H1 (cell line): Measurements from ENCODE around the gene AVPR1B. TPM values are rescaled to one million over a fixed set of nuclear protein-coding genes. Genes with fewer than 3 reads are reported as not detected.

Experiments used
- CTCF ChIA-PET: fragments of 300-600 bp; sonication (Branson Sonifier 250); formaldehyde crosslinking; loops from one replicate; lab custom pipeline; 2021; ENCODE audit not compliant: partially characterized antibody; lab: Charles Lee
- POLR2A ChIA-PET: fragments of 300-600 bp; sonication (Branson Sonifier 250); formaldehyde crosslinking; loops from one replicate; lab custom pipeline; 2021; ENCODE audit warnings: inconsistent platforms; ENCODE audit not compliant: partially characterized antibody; lab: Charles Lee
- DNase-seq, 2 experiments: peaks; one replicate each; pipeline versions ENCODE4 v3.0.0 to v3.0.0-alpha.2; 2010 to 2022; ENCODE audit warnings: low spot score in 2 of 2, low read depth in 1 of 2, mixed read lengths in 1 of 2
- FAIRE-seq: peaks from 2 replicates; lab custom pipeline; 2011; peaks lifted over from hg19 to GRCh38; lab: Jason Lieb, UNC
- H2AFZ ChIP-seq: 2 replicates; pipeline ENCODE4 v1.8.1; 2012; ENCODE audit warnings: low read length, inconsistent platforms
- H2AK5ac ChIP-seq: 2 replicates; pipeline ENCODE4 v1.6.1; 2013; ENCODE audit warnings: low read depth, low read length
- H2BK120ac ChIP-seq: replicated peaks from 2 replicates; pipeline ENCODE3; 2013; ENCODE audit warnings: low read depth, low read length, inconsistent platforms
- H2BK12ac ChIP-seq: 2 replicates; pipeline ENCODE4 v1.6.1; 2013; ENCODE audit warnings: low read depth, low read length
- H2BK15ac ChIP-seq: 2 replicates; pipeline ENCODE4 v1.6.1; 2013; ENCODE audit warnings: low read length
- H2BK20ac ChIP-seq: 2 replicates; pipeline ENCODE4 v1.6.1; 2013; ENCODE audit warnings: low read length
- H2BK5ac ChIP-seq: 2 replicates; pipeline ENCODE4 v1.6.1; 2013; ENCODE audit warnings: low read depth, low read length
- H3K14ac ChIP-seq: 2 replicates; pipeline ENCODE4 v1.6.1; 2013; ENCODE audit warnings: inconsistent platforms; ENCODE audit not compliant: insufficient read length
- H3K18ac ChIP-seq: 2 replicates; pipeline ENCODE4 v1.6.1; 2013; ENCODE audit warnings: low read length; ENCODE audit errors: extremely low read depth
- H3K23ac ChIP-seq: 2 replicates; pipeline ENCODE4 v1.6.1; 2013; ENCODE audit warnings: inconsistent platforms; ENCODE audit not compliant: insufficient read length
- H3K23me2 ChIP-seq: 2 replicates; pipeline ENCODE4 v1.6.1; 2013; ENCODE audit warnings: low read depth, low read length
- H3K27ac ChIP-seq: 2 replicates; pipeline ENCODE4 v1.6.1; 2011; ENCODE audit warnings: low read depth, low read length, inconsistent platforms
- H3K27me3 ChIP-seq, 4 experiments: replicated peaks in 1 of 4; 1 replicate in 1 of 4; 2 replicates in 3 of 4; pipeline versions ENCODE4 v1.6.1 to v1.8.1; 2011 to 2013; ENCODE audit warnings: low read length in 3 of 4, mild to moderate bottlenecking in 3 of 4, inconsistent platforms in 2 of 4, mixed read lengths in 2 of 4, moderate library complexity in 1 of 4; ENCODE audit not compliant: control insufficient read depth in 3 of 4, insufficient read depth in 3 of 4; ENCODE audit errors: extremely low read depth in 1 of 4
- H3K36me3 ChIP-seq, 4 experiments: 2 replicates each; pipeline versions ENCODE4 v1.6.1 to v1.8.1; 2011 to 2013; ENCODE audit warnings: mild to moderate bottlenecking in 4 of 4, low read length in 3 of 4, moderate library complexity in 2 of 4, control low read depth in 1 of 4, inconsistent platforms in 1 of 4; ENCODE audit not compliant: insufficient read depth in 4 of 4, control insufficient read depth in 2 of 4
- H3K4ac ChIP-seq: replicated peaks from 2 replicates; pipeline ENCODE3; 2013; ENCODE audit warnings: low read length, low read depth, mixed read lengths, inconsistent platforms; ENCODE audit not compliant: insufficient read length
- H3K4me1 ChIP-seq, 4 experiments: replicated peaks in 1 of 4; 1 replicate in 1 of 4; 2 replicates in 3 of 4; pipeline versions ENCODE4 v1.6.1 to v1.8.1; 2011 to 2013; ENCODE audit warnings: low read length in 3 of 4, inconsistent platforms in 2 of 4, mixed read lengths in 1 of 4; ENCODE audit not compliant: insufficient read depth in 4 of 4, control insufficient read depth in 3 of 4
- H3K4me2 ChIP-seq, 2 experiments: 2 replicates each; pipeline versions ENCODE4 v1.6.1 to v1.8.1; 2011 to 2013; ENCODE audit warnings: low read depth in 2 of 2, low read length in 2 of 2, control low read depth in 1 of 2, inconsistent platforms in 1 of 2, mild to moderate bottlenecking in 1 of 2; ENCODE audit not compliant: insufficient read depth in 1 of 2
- H3K4me3 ChIP-seq, 4 experiments: fragments of 200-600, 300-600 bp in 1 of 4; sonication (generic), shearing (Covaris generic), sonication (Bioruptor Twin) in 1 of 4; 2 replicates each; pipeline versions ENCODE4 v1.5.1 to v1.8.1; 2011 to 2016; ENCODE audit warnings: low read length in 4 of 4, low read depth in 3 of 4, control low read depth in 2 of 4, inconsistent platforms in 2 of 4, mild to moderate bottlenecking in 2 of 4, mixed read lengths in 1 of 4, moderate library complexity in 1 of 4; ENCODE audit not compliant: insufficient read depth in 2 of 4; ENCODE audit errors: extremely low read depth in 1 of 4
- H3K56ac ChIP-seq: replicated peaks from 2 replicates; pipeline ENCODE3; 2013; ENCODE audit warnings: low read depth, mild to moderate bottlenecking, mixed read lengths, low read length, inconsistent platforms; ENCODE audit not compliant: insufficient read length
- H3K79me1 ChIP-seq: 2 replicates; pipeline ENCODE4 v1.6.1; 2013; ENCODE audit warnings: low read depth, low read length, control low read depth
- H3K79me2 ChIP-seq, 2 experiments: 2 replicates each; pipeline versions ENCODE4 v1.6.1 to v1.8.1; 2012 to 2013; ENCODE audit warnings: low read length in 2 of 2, mild to moderate bottlenecking in 2 of 2, inconsistent platforms in 1 of 2; ENCODE audit not compliant: insufficient read depth in 2 of 2, control insufficient read depth in 1 of 2
- H3K9ac ChIP-seq, 4 experiments: replicated peaks in 1 of 4; 1 replicate in 1 of 4; 2 replicates in 3 of 4; pipeline versions ENCODE4 v1.6.1 to v1.8.1; 2011 to 2013; ENCODE audit warnings: low read depth in 3 of 4, low read length in 3 of 4, control low read depth in 2 of 4, mild to moderate bottlenecking in 2 of 4, moderate library complexity in 2 of 4, inconsistent platforms in 1 of 4; ENCODE audit errors: extremely low read depth in 1 of 4
- H3K9me3 ChIP-seq, 2 experiments: 2 replicates each; pipeline versions ENCODE4 v1.6.1 to v1.8.1; 2012 to 2013; ENCODE audit warnings: mild to moderate bottlenecking in 2 of 2, moderate library complexity in 2 of 2, control low read depth in 1 of 2, inconsistent platforms in 1 of 2, low read depth in 1 of 2, low read length in 1 of 2, mixed read lengths in 1 of 2; ENCODE audit not compliant: insufficient read depth in 2 of 2
- H4K20me1 ChIP-seq, 2 experiments: replicated peaks in 1 of 2; 2 replicates each; pipeline versions ENCODE3 to v1.8.1; 2011 to 2013; ENCODE audit warnings: inconsistent platforms in 2 of 2, low read length in 2 of 2, mild to moderate bottlenecking in 1 of 2; ENCODE audit not compliant: insufficient read depth in 2 of 2, control insufficient read depth in 1 of 2
- H4K5ac ChIP-seq: 2 replicates; pipeline ENCODE4 v1.6.1; 2013; ENCODE audit warnings: low read length, low read depth, mixed read lengths, inconsistent platforms; ENCODE audit not compliant: insufficient read length
- H4K8ac ChIP-seq: 2 replicates; pipeline ENCODE4 v1.8.0; 2013; ENCODE audit warnings: mild to moderate bottlenecking, moderate library complexity, low read length, inconsistent platforms; ENCODE audit not compliant: insufficient read depth; ENCODE audit errors: extremely low read depth
- H4K91ac ChIP-seq: replicated peaks from 2 replicates; pipeline ENCODE3; 2013; ENCODE audit warnings: low read length, mixed read lengths, inconsistent platforms; ENCODE audit not compliant: insufficient read length
- EGR1 ChIP-seq: IDR thresholded peaks from 2 replicates; pipeline ENCODE4 v1.6.1; 2011; ENCODE audit warnings: low read depth, low read length, borderline replicate concordance
- GTF2F1 ChIP-seq: IDR thresholded peaks from 2 replicates; pipeline ENCODE4 v1.6.1; 2012; ENCODE audit warnings: low read depth, low read length, improper control_type of control experiment, borderline replicate concordance
- HDAC2 ChIP-seq, 2 experiments: fragments of 300-600 bp in 1 of 2; sonication (generic) in 1 of 2; IDR thresholded peaks; 2 replicates each; pipeline ENCODE4 v1.6.1; 2011 to 2012; ENCODE audit warnings: low read depth in 2 of 2, low read length in 2 of 2, mild to moderate bottlenecking in 2 of 2, moderate library complexity in 2 of 2, borderline replicate concordance in 1 of 2, inconsistent platforms in 1 of 2
- TCF12 ChIP-seq: IDR thresholded peaks from 2 replicates; pipeline ENCODE4 v1.6.1; 2011; ENCODE audit warnings: low read depth, mild to moderate bottlenecking, low read length
- WGBS, 2 experiments: shearing (Covaris generic) in 1 of 2; methylation state at CpG; one replicate each; pipeline versions ENCODE4 v1.1.6 to v1.1.7; 2013 to 2015; ENCODE audit warnings: low lambda C conversion rate in 2 of 2, mixed read lengths in 2 of 2, inconsistent platforms in 1 of 2, low coverage in 1 of 2, missing lambda C conversion rate in 1 of 2; ENCODE audit not compliant: insufficient replicate concordance in 2 of 2, insufficient coverage in 1 of 2, insufficient read length in 1 of 2; ENCODE audit errors: extremely low coverage in 1 of 2, missing lambda C conversion rate in 1 of 2; 5-methylcytosine and 5-hydroxymethylcytosine counted together
- polyA plus RNA-seq, 7 experiments: library from polyadenylated mRNA; depleted of rRNA in 3 of 7; stranded (reverse) in 5 of 7; unstranded in 2 of 7; fragments of >200 nt in 5 of 7; fragments of 200-250 nt in 2 of 7; gene quantifications; 1 replicate in 5 of 7; 2 replicates in 1 of 7; 4 replicates in 1 of 7; pipeline versions ENCODE4 v1.2.1 to v1.2.3, GENCODE V29; 2011 to 2013; ENCODE audit warnings: missing spikeins in 2 of 7, mixed read lengths in 2 of 7
- total RNA-seq: library from RNA; stranded (reverse); fragmentation: NEBNext Ultra II Directional; extraction: Animal tissue kit (Norgen Biotek cat#: 25700); gene quantifications from 2 replicates; pipeline ENCODE4 v1.2.1, GENCODE V29; 2021

AVPR1B gene
- total and polyA plus RNA-seq, 2 of the 8 experiments (the other 6 are each of a cell fraction or from before 2014, with no cell fraction given), result 0.29 to 0.50 TPM

GRCh38 chr1:206128196-206128595 lies 11.0 kb upstream of the AVPR1B start:
- no peak overlapping the region for H3K9ac ChIP-seq
- no peak overlapping the region for H2BK120ac ChIP-seq
- H4K5ac ChIP-seq, result no peak overlapping the region
- H3K4me2 ChIP-seq, result no peak overlapping the region
- no peak for DNase-seq
- H3K14ac ChIP-seq, result no peak overlapping the region
- H3K56ac ChIP-seq, result no peak overlapping the region
- no peak overlapping the region for H3K18ac ChIP-seq
- CTCF ChIA-PET, result interaction anchor here (0.6 to 0.9 kb wide), 3 partner anchors 21 to 233 kb away, joined by 3 to 5 read pairs (median 3); no protein-coding TSS in a partner anchor
- H3K4me1 ChIP-seq, result no peaks in the 10 kb centered on the region
- H3K23ac ChIP-seq, result no peak overlapping the region
- POLR2A ChIA-PET, result no interaction called here
- H3K4me3 ChIP-seq, result no peak overlapping the region
- no peak overlapping the region for H3K27ac ChIP-seq
- no peak overlapping the region for H3K4ac ChIP-seq
- no peak overlapping the region for H2BK15ac ChIP-seq
- FAIRE-seq, result no peak
- no peaks in the 10 kb centered on the region for H3K79me1 ChIP-seq
- H3K27me3 ChIP-seq, result no peaks in the 10 kb centered on the region
- no peak for TF ChIP-seq HDAC2 (IDR thresholded peaks at IDR 0.05; ENCODE audit: borderline replicate concordance in 1 of 2, low read depth in 2 of 2, low read length in 2 of 2)
- no peak for TF ChIP-seq TCF12
- no peak for TF ChIP-seq GTF2F1
- TF ChIP-seq EGR1, result no peak
- H3K23me2 ChIP-seq, result no peaks in the 10 kb centered on the region
- H2AFZ ChIP-seq, result no peak overlapping the region
- H3K79me2 ChIP-seq, result no peaks in the 10 kb centered on the region
- 85% methylated on average over 4 of the region's 4 CpGs; no CpG with 5 or more reads in 1 of the 2 experiments for WGBS, 2 experiments
- no peak overlapping the region for H4K91ac ChIP-seq
- no peak overlapping the region for H2AK5ac ChIP-seq
- H2BK5ac ChIP-seq, result no peak overlapping the region
- no peaks in the 10 kb centered on the region for H3K36me3 ChIP-seq
- H2BK20ac ChIP-seq, result no peak overlapping the region
- H3K9me3 ChIP-seq, result no peaks in the 10 kb centered on the region
- H2BK12ac ChIP-seq, result no peak overlapping the region
- no peaks in the 10 kb centered on the region for H4K20me1 ChIP-seq
- no peak overlapping the region for H4K8ac ChIP-seq
